Neural crest cell (in vitro differentiated cells): Measurements from ENCODE around the gene APOC4. TPM values are rescaled to one million over a fixed set of nuclear protein-coding genes. Genes with fewer than 3 reads are reported as not detected.

Experiments used
- DNase-seq: peaks from one replicate; pipeline ENCODE4 v3.0.0; 2021; ENCODE audit warnings: low read depth, mixed read lengths, low spot score
- H3K27ac Mint-ChIP-seq: one replicate; pipeline ENCODE4 v1.8.0; 2021; ENCODE audit warnings: mild to moderate bottlenecking, mixed read lengths; ENCODE audit not compliant: unreplicated experiment
- H3K27me3 Mint-ChIP-seq: 2 replicates; pipeline ENCODE4 v1.8.0; 2021; ENCODE audit warnings: low read depth, mild to moderate bottlenecking, mixed read lengths
- H3K36me3 Mint-ChIP-seq: 2 replicates; pipeline ENCODE4 v1.8.0; 2021; ENCODE audit warnings: low read depth, mild to moderate bottlenecking, mixed read lengths
- H3K4me1 Mint-ChIP-seq: 2 replicates; pipeline ENCODE4 v1.8.0; 2021; ENCODE audit warnings: mixed read lengths
- H3K4me3 Mint-ChIP-seq: one replicate; pipeline ENCODE4 v1.8.0; 2021; ENCODE audit warnings: mild to moderate bottlenecking, mixed read lengths
- H3K9me3 Mint-ChIP-seq: 2 replicates; pipeline ENCODE4 v1.8.0; 2021; ENCODE audit warnings: mixed read lengths
- total RNA-seq: library from RNA; stranded (reverse); gene quantifications from 2 replicates; pipeline ENCODE4 v1.2.1, GENCODE V29; 2021
- TF ChIP-seq, protein P1 (sequence below): fragments of 200-600 bp; sonication (generic); conservative IDR thresholded peaks from 2 replicates; pipeline ENCODE4 v1.5.0; 2021; ENCODE audit warnings: antibody characterized with exemption, mild to moderate bottlenecking

Gene APOC4
- total RNA-seq, 1 donor from 2014 or later = not detected

DNA sequence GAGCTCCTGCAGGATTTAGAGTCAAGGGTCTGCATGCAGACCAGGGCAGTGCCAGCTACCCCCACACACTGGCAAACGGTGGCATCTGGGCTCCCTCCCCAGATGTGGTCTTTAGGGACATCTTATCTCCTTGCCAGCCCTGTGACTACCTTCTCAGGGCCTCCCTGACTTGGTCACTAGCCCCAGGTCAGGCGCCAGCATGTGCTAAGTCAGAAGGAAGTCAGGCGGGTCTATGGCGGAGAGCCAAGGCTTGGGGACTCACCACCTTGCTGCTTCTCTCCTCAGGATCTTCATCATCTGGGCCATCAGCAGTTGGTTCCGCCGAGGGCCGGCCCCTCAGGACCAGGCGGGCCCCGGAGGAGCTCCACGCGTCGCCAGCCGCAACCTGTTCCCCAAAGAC is 30.8 kb downstream of the APOC4 start:
- Mint-ChIP-seq H3K9me3 (no peaks in the 10 kb centered on the region), H3K27me3 (no peaks in the 10 kb centered on the region), H3K27ac (no peak overlapping the region), H3K4me1 (no peaks in the 10 kb centered on the region), H3K4me3 (no peak overlapping the region), H3K36me3 (peaks cover 3% of the 10 kb centered on the region)
- TF ChIP-seq, protein P1, sequence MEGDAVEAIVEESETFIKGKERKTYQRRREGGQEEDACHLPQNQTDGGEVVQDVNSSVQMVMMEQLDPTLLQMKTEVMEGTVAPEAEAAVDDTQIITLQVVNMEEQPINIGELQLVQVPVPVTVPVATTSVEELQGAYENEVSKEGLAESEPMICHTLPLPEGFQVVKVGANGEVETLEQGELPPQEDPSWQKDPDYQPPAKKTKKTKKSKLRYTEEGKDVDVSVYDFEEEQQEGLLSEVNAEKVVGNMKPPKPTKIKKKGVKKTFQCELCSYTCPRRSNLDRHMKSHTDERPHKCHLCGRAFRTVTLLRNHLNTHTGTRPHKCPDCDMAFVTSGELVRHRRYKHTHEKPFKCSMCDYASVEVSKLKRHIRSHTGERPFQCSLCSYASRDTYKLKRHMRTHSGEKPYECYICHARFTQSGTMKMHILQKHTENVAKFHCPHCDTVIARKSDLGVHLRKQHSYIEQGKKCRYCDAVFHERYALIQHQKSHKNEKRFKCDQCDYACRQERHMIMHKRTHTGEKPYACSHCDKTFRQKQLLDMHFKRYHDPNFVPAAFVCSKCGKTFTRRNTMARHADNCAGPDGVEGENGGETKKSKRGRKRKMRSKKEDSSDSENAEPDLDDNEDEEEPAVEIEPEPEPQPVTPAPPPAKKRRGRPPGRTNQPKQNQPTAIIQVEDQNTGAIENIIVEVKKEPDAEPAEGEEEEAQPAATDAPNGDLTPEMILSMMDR = no peak
- no peak for DNase-seq

DNA sequence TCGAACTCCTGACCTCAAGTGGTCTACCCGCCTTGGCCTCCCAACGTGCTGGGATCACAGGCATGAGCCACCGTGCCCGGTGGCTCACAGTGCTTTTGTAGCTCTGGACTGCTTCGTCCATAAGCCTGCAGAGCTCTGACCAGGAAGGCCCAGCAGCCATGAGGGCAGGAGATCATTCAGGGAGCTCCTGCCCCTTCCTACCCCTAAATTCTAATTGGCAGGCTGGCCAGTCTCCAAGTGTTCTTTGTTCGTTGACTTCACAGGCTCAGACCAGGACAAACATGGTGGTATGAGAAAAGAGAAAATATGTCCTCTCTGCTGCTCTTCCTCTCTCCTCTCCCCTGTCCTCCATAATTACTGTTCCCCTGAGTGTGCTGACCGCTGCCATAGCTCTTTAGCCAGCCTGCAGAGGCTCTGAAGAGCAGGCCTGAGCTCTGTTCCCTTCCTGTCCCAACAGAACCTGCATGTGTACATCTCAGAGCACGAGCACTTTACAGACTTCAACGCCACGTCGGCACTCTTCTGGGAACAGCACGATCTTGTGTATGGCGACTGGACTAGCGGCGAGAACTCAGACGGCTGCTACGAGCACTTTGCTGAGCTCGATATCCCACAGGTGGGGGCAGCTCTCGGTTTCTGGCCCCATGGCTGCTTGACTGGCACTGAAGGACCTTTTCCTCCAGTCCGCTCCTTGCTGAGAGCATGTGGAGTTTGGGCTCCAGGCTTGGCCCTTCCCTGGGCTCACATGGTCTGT is 32.1 kb downstream of the APOC4 start:
- Mint-ChIP-seq H3K27me3 (no peaks in the 10 kb centered on the region), H3K9me3 (no peaks in the 10 kb centered on the region), H3K36me3 (peaks cover 3% of the 10 kb centered on the region), H3K4me3 (no peak overlapping the region), H3K4me1 (no peaks in the 10 kb centered on the region), H3K27ac (no peak overlapping the region)
- no peak for DNase-seq
- TF ChIP-seq, protein P1 = no peak

DNA sequence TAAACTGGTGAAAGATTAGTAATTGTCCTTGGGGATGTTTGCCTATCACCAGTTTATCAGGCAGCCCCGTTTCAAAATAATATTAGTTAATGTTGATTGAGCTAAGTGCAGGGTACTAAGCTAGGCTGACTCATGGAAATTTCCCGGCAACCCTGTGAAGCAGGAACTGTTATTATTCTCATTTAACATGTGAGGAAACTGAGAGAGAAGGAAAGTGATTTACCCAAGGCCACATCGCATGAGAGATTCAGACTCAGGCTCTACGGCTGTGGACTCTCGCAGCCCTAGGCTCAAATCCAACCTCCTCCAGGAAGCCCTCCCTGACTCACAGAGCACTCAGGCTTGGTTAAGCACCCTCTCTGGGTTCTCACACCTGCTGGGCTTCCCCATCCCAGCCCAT is 32.8 kb downstream of the APOC4 start:
- H3K36me3 Mint-ChIP-seq = peaks cover 3% of the 10 kb centered on the region
- no peaks in the 10 kb centered on the region for H3K4me1 Mint-ChIP-seq
- DNase-seq = no peak
- no peaks in the 10 kb centered on the region for H3K9me3 Mint-ChIP-seq
- TF ChIP-seq, protein P1 = no peak
- no peak overlapping the region for H3K27ac Mint-ChIP-seq
- H3K4me3 Mint-ChIP-seq = no peak overlapping the region
- H3K27me3 Mint-ChIP-seq = no peaks in the 10 kb centered on the region

DNA sequence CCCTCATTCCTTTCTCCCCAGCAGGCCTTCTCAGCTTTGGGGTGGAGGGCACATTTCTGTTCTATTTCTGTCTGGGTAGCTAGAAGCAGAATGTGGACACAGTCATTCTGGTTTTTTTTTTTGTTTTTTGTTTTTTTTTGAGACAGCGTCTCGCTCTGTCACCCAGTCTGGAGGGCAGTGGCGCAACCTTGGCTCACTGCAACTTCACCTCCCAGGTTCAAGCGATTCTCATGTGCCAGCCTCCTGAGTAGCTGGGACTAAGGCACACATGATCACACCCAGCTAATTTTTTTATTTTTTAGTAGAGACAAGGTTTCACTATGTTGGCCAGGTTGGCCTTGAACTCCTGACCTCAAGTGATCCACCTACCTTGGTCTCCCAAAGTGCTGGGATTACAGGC is 33.4 kb downstream of the APOC4 start:
- Mint-ChIP-seq H3K27me3 (no peaks in the 10 kb centered on the region), H3K9me3 (no peaks in the 10 kb centered on the region), H3K4me1 (no peaks in the 10 kb centered on the region), H3K4me3 (no peak overlapping the region), H3K27ac (no peak overlapping the region), H3K36me3 (peaks cover 3% of the 10 kb centered on the region)
- TF ChIP-seq, protein P1 = no peak
- no peak for DNase-seq

DNA sequence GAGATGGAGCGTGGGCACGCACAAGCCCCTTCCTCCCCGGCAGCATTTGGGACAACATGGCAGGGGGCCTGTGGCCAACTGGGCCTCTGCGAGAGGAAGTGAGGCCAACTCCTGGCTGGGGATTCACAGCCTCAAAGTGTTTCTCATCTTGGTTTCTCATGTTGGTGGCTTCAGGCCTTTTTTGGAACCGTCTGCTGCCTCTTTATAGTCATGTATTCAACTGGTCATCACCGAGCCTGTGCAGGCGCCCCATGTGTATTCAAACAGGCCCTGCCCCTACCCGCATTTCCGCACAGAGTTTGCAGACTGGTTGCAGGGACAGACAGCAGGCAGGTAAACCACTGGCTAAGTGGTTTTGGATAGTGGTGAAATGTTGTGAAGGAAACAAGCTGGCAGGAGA is 42.0 kb downstream of the APOC4 start:
- no peak for DNase-seq
- peak overlapping the region; percentile 75 for H3K27ac Mint-ChIP-seq
- no peaks in the 10 kb centered on the region for H3K27me3 Mint-ChIP-seq
- H3K4me3 Mint-ChIP-seq = no peak overlapping the region
- H3K4me1 Mint-ChIP-seq = no peaks in the 10 kb centered on the region
- TF ChIP-seq, protein P1 = no peak
- no peaks in the 10 kb centered on the region for H3K36me3 Mint-ChIP-seq
- no peaks in the 10 kb centered on the region for H3K9me3 Mint-ChIP-seq
